ENCODE measurements around the gene RASL12.

GRCh38 chr15:65033659-65034269 is 34.0 kb downstream of the RASL12 start:
- TF ChIP-seq EP300 (IDR thresholded peaks at IDR 0.05) (no peak), CTCF (IDR thresholded peaks at IDR 0.05) (peak in 3 of 4 experiments; percentile 18 to 43 (median 40)), POLR2A (IDR thresholded peaks at IDR 0.05) (no peak)

Data from sigmoid colon (tissue), 4 donors.